ENCODE data around the gene CCL4.
"Not testable (repeated sequence)": the region's sequence is repeated elsewhere in the genome, so short reads cannot be mapped to it uniquely, and the experiment has no call there.

The CCL4 gene

GRCh38 chr17:36089339-36089865 lies 14.2 kb upstream of the CCL4 start:
- peaks cover 19% of the 10 kb centered on the region for H3K27me3 ChIP-seq (ENCODE audit: insufficient read depth, poor library complexity, severe bottlenecking)
- no peaks in the 10 kb centered on the region for H3K9me3 ChIP-seq (ENCODE audit: severe bottlenecking)
- no peak for TF ChIP-seq CTCF (IDR thresholded peaks at IDR 0.05; ENCODE audit: poor library complexity, severe bottlenecking)
- H3K4me3 ChIP-seq (ENCODE audit: severe bottlenecking): no peak overlapping the region
- no peak overlapping the region for H3K27ac ChIP-seq (ENCODE audit: poor library complexity, severe bottlenecking)
- no peaks in the 10 kb centered on the region for H3K4me1 ChIP-seq (ENCODE audit: insufficient read depth, poor library complexity, severe bottlenecking)
- DNase-seq (ENCODE audit: low spot score) (no peak), ATAC-seq (ENCODE audit: low read depth) (no peak)
- H3K36me3 ChIP-seq (ENCODE audit: low read depth): no peaks in the 10 kb centered on the region

- H3K27me3 ChIP-seq (ENCODE audit: insufficient read depth, poor library complexity, severe bottlenecking): peaks cover 19% of the 10 kb centered on the region
- ATAC-seq (ENCODE audit: low read depth): no peak
- no peak for TF ChIP-seq CTCF (IDR thresholded peaks at IDR 0.05; ENCODE audit: poor library complexity, severe bottlenecking)
- H3K4me3 ChIP-seq (ENCODE audit: severe bottlenecking): no peak within 1 kb of the TSS
- no peak within 1 kb of the TSS for H3K27ac ChIP-seq (ENCODE audit: poor library complexity, severe bottlenecking)
- H3K4me1 ChIP-seq (ENCODE audit: insufficient read depth, poor library complexity, severe bottlenecking): no peaks in the 10 kb centered on the region
- no peaks in the 10 kb centered on the region for H3K36me3 ChIP-seq (ENCODE audit: low read depth)
- no peaks in the 10 kb centered on the region for H3K9me3 ChIP-seq (ENCODE audit: severe bottlenecking)
- no peak for DNase-seq (ENCODE audit: low spot score)
Observed at GRCh38 chr17:36089888-36090836, 13.5 kb upstream of the CCL4 start, which contains the start of gene CCL3. CCL3 (minus strand) TSS chr17:36090143; CDS start chr17:36090058, 85 bp downstream.

GRCh38 chr17:36092230-36092629 lies 11.4 kb upstream of the CCL4 start:
- Histone ChIP-seq H3K27me3 (ENCODE audit: insufficient read depth, poor library complexity, severe bottlenecking) (peaks cover 19% of the 10 kb centered on the region), H3K27ac (ENCODE audit: poor library complexity, severe bottlenecking) (no peak overlapping the region), H3K4me3 (ENCODE audit: severe bottlenecking) (no peak overlapping the region), H3K36me3 (ENCODE audit: low read depth) (no peaks in the 10 kb centered on the region), H3K4me1 (ENCODE audit: insufficient read depth, poor library complexity, severe bottlenecking) (no peaks in the 10 kb centered on the region), H3K9me3 (ENCODE audit: severe bottlenecking) (no peaks in the 10 kb centered on the region)
- no peak for TF ChIP-seq CTCF (IDR thresholded peaks at IDR 0.05; ENCODE audit: poor library complexity, severe bottlenecking)
- DNase-seq (ENCODE audit: low spot score): no peak
- no peak for ATAC-seq (ENCODE audit: low read depth)

GRCh38 chr17:36092715-36093114 lies 10.9 kb upstream of the CCL4 start:
- not testable (repeated sequence) for H3K4me1 ChIP-seq (ENCODE audit: insufficient read depth, poor library complexity, severe bottlenecking); ATAC-seq (ENCODE audit: low read depth); H3K27ac ChIP-seq (ENCODE audit: poor library complexity, severe bottlenecking); DNase-seq (ENCODE audit: low spot score); H3K9me3 ChIP-seq (ENCODE audit: severe bottlenecking); H3K4me3 ChIP-seq (ENCODE audit: severe bottlenecking); H3K36me3 ChIP-seq (ENCODE audit: low read depth)
- H3K27me3 ChIP-seq (ENCODE audit: insufficient read depth, poor library complexity, severe bottlenecking): peaks cover 19% of the 10 kb centered on the region

GRCh38 chr17:36094232-36094631 lies 9.4 kb upstream of the CCL4 start:
- no peak for TF ChIP-seq CTCF (IDR thresholded peaks at IDR 0.05; ENCODE audit: poor library complexity, severe bottlenecking)
- Histone ChIP-seq H3K27me3 (ENCODE audit: insufficient read depth, poor library complexity, severe bottlenecking) (peaks cover 19% of the 10 kb centered on the region), H3K36me3 (ENCODE audit: low read depth) (no peaks in the 10 kb centered on the region), H3K27ac (ENCODE audit: poor library complexity, severe bottlenecking) (no peak overlapping the region), H3K9me3 (ENCODE audit: severe bottlenecking) (no peaks in the 10 kb centered on the region), H3K4me1 (ENCODE audit: insufficient read depth, poor library complexity, severe bottlenecking) (no peaks in the 10 kb centered on the region), H3K4me3 (ENCODE audit: severe bottlenecking) (no peak overlapping the region)
- no peak for ATAC-seq (ENCODE audit: low read depth)
- DNase-seq (ENCODE audit: low spot score): no peak

Data from RWPE2 (cell line).